ENCODE measurements around the gene FBXO30.

GRCh38 chr6:145808239-145808638 lies 6.4 kb downstream of the FBXO30 start:
- TF ChIP-seq CTCF (IDR thresholded peaks at IDR 0.05): no peak
- TF ChIP-seq EP300 (IDR thresholded peaks at IDR 0.05): no peak
- TF ChIP-seq POLR2A (IDR thresholded peaks at IDR 0.05): no peak

All from upper lobe of left lung (tissue), 4 donors.